DMS153 treated with DMSO at 0.1 percent for 48 hours (cell line): ENCODE data around the gene RNF11.

Experiments
- DNase-seq: peaks from one replicate; lab custom pipeline; 2025; ENCODE audit not compliant: unreplicated experiment; lab: John Stamatoyannopoulos, UW

The RNF11 gene

DNA sequence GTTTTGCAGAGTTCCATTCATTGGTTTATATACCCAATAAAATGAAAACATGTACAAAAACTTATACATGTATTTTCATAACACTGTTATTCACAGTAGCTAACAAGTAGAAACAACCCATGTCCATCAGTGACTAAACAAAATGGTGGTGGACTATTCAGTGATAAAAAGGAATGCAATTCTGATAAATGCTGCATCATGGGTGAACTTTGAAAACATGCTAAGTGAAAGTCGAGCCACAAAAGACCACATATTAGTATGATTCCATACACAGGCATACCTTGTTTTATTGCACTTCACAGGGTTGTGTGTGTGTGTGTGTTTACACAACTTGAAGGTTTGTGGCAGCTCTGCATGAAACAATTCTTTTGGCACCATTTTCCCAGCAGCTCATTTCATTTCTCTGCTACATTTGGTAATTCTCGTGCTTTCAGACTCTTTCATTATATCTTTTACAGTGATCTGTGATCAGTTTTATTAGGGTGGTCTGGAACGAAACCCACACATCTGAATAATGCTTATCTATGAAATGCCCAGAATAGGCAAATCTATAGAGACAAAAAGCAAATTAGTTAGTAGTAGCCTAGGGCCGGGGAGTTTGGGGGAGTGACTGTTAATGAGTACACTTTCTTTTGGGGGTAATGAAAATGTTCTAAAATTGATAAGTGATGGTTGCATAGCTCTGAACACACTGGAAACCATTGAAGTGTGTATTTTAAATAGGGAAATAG is 27.2 kb downstream of the RNF11 start:
- DNase-seq = no peak

GRCh38 chr1:51264451-51264850 is 28.4 kb downstream of the RNF11 start:
- no peak for DNase-seq

DNA sequence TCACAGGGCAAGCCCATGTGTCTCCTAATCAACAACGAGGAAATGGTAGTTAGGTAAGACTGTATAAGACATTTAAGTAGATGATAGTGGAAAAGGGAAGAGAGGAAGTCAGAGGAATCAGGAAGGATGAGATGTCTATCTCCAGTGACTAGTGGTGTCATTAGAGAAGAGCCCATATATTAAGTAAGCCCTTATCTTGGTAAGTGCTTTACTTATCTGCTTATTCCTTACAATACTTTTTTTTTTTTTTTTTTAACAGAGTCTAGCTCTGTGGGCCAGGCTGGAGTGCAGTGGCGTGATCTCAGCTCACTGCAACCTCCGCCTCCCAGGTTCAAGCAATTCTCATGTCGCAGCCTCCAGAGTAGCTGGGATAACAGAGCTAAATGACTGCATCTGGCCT is 29.5 kb downstream of the RNF11 start:
- DNase-seq = no peak

DNA sequence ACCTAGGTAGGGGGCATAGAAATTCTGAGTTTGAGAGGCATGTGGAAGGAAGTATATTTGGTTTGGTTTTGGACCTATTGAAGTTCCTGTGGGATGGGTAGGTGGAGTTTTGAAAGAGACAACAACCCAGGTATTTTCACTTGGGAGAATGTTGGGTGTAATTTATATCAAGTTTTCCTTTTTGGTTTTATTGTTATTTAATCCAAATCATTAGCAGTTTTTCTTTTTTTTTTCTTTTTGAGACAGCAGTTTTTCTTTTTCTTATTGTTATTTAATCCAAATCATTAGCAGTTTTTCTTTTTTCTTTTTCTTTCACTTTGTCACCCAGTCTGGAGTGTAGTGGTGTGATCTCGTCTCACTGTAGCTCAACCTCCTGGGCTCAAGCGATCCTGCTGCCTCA is 30.1 kb downstream of the RNF11 start:
- DNase-seq = no peak

DNA sequence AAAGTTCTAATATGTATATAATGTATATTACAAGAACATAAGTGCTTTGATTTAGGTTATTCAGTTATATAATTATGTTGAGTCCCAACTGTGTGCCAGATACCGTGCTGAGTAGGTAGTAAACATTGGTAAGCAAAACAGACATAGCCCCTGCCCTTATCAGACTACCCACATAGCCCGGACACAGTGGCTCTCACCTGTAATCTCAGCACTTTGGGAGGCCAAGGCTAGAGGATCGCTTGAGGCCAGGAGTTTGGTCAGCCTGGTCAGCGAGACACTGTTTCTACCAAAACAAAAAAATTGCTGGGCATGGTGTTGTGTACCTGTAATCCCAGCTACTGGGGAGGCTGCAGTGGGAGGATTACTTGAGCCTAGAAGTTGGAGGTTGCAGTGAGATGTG is 30.7 kb downstream of the RNF11 start:
- DNase-seq = no peak

GRCh38 chr1:51268634-51269033 is 32.6 kb downstream of the RNF11 start:
- DNase-seq = no peak

- DNase-seq = no peak
Observed at GRCh38 chr1:51270751-51271150, 34.7 kb downstream of the RNF11 start.

DNA sequence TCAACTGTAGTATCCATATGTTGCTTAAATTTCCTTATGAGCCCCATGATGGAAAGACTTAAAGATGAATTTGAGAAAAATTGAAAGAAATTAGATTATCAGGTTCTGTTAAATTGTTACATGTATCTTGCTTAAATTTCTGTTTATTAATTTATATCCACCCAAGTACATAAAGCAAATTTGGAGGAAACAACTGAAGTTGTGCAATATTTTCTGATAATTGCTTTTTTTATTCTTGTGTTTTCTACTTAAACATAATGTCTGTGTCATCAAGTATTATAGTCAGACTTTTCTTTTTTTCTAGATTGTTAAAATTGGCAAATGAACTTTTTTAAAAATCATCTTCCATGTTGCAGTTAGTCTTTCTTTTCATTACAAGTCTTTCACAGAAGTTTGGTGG is 36.8 kb downstream of the RNF11 start:
- DNase-seq = no peak

- no peak for DNase-seq
Observed at GRCh38 chr1:51274676-51275075, 38.6 kb downstream of the RNF11 start.

GRCh38 chr1:51276286-51276685 is 40.2 kb downstream of the RNF11 start:
- DNase-seq = no peak

DNA sequence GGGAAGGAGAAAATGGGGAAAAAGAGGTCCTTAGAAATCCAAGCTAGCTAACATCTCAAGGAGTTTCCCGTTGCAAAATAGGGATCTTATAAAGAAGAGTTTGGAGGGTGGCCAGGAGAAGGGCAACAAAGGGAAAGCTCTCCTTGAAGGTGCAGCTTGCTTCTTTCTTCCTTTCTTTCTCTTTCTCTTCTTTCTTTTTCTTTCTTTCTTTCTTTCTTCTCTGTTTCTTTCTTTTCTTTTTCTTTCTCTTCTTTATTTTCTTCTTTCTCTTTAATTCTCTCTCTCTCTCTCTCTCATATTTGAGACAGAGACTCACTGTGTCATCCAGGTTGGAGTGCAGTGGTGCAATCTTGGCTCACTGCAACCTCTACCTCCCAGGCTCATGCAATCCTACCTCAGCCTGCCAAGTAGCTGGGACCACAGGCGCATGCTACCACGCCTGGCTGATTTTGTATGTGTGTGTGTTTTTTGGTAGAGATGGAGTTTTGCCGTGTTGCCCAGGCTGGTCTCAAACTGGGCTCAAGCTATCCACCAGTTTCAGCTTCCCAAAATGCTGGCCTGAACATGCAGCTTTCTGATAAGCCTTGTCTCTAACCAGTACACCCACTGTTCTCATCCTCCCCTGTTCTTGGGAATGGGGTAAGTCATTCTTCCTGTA is 44.4 kb downstream of the RNF11 start:
- no peak for DNase-seq

GRCh38 chr1:51281807-51282206 is 45.7 kb downstream of the RNF11 start:
- DNase-seq = no peak

- DNase-seq = no peak
Observed at GRCh38 chr1:51282605-51283004, 46.5 kb downstream of the RNF11 start.

- no peak for DNase-seq
Observed at GRCh38 chr1:51283979-51284378, 47.9 kb downstream of the RNF11 start.

GRCh38 chr1:51284487-51284954 is 48.4 kb downstream of the RNF11 start:
- DNase-seq = peak; percentile 76

- no peak for DNase-seq
Observed at GRCh38 chr1:51285055-51285454, 49.0 kb downstream of the RNF11 start.

DNA sequence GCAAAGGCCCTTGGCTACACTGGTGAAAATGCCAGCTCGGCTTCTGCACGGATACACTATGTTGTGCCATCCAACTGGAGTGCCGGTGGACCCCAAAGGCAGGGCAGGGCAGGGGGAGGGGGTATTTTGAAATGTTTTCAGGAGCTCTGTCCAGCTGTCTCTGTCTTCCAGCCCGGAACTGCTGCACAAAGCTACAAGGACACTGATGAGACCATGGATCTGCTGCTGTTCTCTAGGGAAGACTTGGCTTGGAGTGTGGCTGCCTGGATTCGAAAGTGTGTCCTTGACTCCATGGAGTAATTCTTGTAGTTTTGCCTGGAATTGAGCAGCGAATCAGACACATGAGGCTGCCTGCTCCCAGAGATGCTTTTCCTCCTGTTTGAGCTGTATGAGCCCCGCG is 51.9 kb downstream of the RNF11 start:
- DNase-seq = no peak

DNA sequence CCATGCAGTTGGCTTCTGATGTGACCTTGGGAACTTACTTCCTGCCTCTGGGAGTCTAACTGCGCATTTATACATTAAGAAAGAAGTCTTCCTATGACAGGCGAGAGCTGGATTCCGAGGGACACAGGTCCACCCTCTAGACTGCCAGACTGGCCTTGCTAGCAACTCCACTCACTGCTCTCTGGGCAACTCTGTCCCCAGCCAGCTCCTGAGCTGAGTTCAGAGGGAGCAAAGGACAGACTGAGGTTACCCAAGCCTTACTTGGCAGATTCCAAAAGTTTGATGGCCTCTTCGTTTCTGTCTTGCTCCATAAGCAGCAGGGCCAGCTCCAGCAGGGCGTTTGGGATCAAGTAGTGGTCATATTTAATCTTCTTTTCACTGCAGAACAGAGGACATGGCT is 52.5 kb downstream of the RNF11 start:
- DNase-seq = no peak

DNA sequence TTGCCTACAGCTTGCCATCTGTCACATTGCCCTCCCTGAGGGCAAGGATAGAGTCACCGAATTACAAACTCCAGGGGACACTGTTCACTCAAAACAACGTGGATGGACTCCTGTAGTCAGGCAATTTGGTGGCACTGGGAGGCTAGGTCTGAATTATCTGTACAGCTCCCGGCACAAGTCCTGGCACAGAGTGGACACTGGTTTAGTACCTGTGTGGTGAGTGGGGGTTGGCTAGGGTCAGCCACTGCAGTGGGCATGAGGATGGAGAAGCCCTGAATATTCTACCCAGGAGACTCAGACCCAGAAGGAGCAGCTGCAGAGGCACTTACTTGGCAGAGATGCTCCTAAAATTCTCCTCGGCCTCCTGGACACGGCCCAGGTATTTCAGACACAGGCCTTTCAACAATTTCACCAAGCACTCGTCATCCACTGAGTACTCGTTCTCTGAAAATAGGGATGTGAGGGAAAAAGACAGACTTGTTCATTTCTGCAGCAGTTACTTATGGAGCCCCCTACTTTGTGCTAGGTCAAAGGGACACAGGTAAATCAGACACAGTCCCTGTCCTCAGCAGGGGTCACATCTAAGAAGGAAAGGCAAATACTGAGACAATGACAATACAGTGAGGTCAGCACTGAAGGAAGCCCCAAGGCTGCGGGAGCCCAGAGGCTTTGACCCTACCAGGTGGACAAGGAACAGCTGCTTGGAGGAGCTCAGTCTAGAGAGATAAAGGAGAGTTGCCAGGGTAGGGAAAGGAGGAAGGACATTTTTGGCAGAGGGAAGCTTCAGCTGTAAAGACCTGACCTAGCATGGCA is 53.8 kb downstream of the RNF11 start:
- DNase-seq = no peak

DNA sequence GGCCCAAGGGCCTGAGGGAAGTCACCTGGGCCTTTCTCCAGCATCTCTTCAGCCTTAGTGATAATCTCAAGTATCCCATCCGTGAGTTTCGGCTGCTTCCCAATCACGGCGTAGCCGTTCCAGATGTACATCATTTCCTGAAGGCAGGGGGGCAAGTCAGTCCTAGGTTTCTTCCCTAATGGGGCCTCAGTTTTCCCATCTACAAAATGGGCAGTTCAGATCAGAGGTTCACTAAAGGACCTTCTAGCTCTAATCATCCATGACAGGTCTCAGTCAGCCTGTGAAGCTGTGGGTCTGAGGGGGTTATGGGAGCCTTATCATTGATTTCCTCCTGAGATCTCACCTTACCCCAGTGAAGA is 54.4 kb downstream of the RNF11 start:
- DNase-seq = no peak

- no peak for DNase-seq
Observed at GRCh38 chr1:51293898-51294515, 57.9 kb downstream of the RNF11 start.
